ENCODE measurements around the gene CDC42EP1.

CDC42EP1 gene

GRCh38 chr22:37518509-37519267 is 41.6 kb upstream of the CDC42EP1 start:
- Histone ChIP-seq H3K9me2 (replicated peaks; ENCODE audit: insufficient read depth, low read length) (no peaks in the 10 kb centered on the region), H3K4me1 (ENCODE audit: low read length) (no peaks in the 10 kb centered on the region), H3K27ac (ENCODE audit: low read length) (no peak overlapping the region), H2AFZ (ENCODE audit: low read length) (no peak overlapping the region), H3K9ac (ENCODE audit: low read length) (no peak overlapping the region), H3K4me3 (ENCODE audit: low read length) (no peak overlapping the region; the same call in 1 of the 2 replicates), H3K79me2 (ENCODE audit: low read length) (no peaks in the 10 kb centered on the region), H3K9me3 (replicated peaks; ENCODE audit: insufficient read depth, low read length) (no peaks in the 10 kb centered on the region), H3F3A (ENCODE audit: insufficient read depth, low read length) (no peaks in the 10 kb centered on the region), H3K36me3 (replicated peaks; ENCODE audit: insufficient read depth, low read length) (no peaks in the 10 kb centered on the region), H3K4me2 (ENCODE audit: low read depth, low read length) (peak overlapping the region; percentile 60), H4K20me1 (ENCODE audit: insufficient read depth, low read length) (no peaks in the 10 kb centered on the region), H3K27me3 (replicated peaks; ENCODE audit: insufficient read depth, low read length) (peaks cover 87% of the 10 kb centered on the region)
- TF ChIP-seq CTCF (IDR thresholded peaks at IDR 0.05; ENCODE audit: low read length) (no peak), EZH2 (optimal IDR thresholded peaks at IDR 0.05; ENCODE audit: low read depth, low read length) (no peak), EZH2phosphoT487 (IDR thresholded peaks at IDR 0.05; ENCODE audit: low read length) (no peak)
- DNase-seq = no peak

DNA sequence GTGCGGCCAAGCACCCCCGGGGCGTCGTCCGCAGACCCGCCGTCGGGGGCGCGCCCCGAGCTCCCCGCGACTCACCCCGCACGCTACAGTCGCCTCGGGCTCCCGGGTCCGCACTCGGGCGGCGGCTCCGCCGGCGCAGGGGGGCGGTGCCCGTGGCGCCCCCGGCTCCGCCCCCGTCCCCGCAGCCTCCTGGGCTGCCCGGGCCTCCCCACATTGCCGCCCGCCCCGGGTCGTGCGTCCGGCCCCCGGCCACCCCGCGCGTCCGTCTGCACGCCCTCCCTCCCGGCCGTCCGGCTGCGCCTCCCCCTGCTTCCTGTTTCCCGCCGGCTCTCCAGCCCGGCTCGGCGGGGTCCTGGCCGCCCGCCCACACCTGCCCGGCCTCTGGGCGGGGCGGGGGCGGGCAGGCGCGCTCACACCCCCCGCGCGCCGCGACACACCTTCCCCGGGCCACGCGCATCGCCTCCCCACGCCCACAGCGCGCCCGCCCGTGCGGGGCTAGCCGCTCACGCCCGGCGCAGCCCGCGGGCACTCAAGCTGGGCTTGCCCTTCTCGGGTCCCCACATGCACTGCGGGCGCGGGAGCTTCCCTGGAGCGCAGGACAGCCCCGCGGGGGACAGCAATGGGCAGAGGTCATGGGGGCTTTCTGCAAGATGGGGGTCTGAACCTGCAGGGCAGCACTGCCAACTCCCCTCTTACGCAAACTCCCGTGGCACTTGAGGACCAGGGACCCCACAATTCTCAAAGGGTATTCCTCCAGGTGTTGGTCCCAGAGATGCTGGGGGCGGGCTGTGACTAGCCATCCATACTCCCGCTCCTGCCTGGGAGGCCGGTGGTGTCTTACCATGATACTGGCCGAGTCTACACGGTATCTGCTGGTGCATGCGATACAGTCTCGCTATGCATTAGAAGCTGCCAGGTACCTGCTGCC is 40.7 kb upstream of the CDC42EP1 start, which contains the start of gene CARD10:
TSS of gene CARD10 (minus strand) at position 148 of the 928 bp plus-strand sequence. CDS start 215 bp downstream, outside the sequence.
- Histone ChIP-seq H4K20me1 (ENCODE audit: insufficient read depth, low read length) (no peaks in the 10 kb centered on the region), H3K27ac (ENCODE audit: low read length) (no peak within 1 kb of the TSS), H3K4me3 (ENCODE audit: low read length) (no peak within 1 kb of the TSS; the same call in 1 of the 2 replicates), H2AFZ (ENCODE audit: low read length) (no peak within 1 kb of the TSS), H3F3A (ENCODE audit: insufficient read depth, low read length) (no peaks in the 10 kb centered on the region), H3K9me3 (replicated peaks; ENCODE audit: insufficient read depth, low read length) (no peaks in the 10 kb centered on the region), H3K36me3 (replicated peaks; ENCODE audit: insufficient read depth, low read length) (no peaks in the 10 kb centered on the region), H3K4me2 (ENCODE audit: low read depth, low read length) (peak within 1 kb of the TSS; percentile 60), H3K79me2 (ENCODE audit: low read length) (no peaks in the 10 kb centered on the region), H3K27me3 (replicated peaks; ENCODE audit: insufficient read depth, low read length) (peaks cover 87% of the 10 kb centered on the region), H3K9me2 (replicated peaks; ENCODE audit: insufficient read depth, low read length) (no peaks in the 10 kb centered on the region), H3K9ac (ENCODE audit: low read length) (no peak within 1 kb of the TSS), H3K4me1 (ENCODE audit: low read length) (no peaks in the 10 kb centered on the region)
- no peak for TF ChIP-seq EZH2phosphoT487 (IDR thresholded peaks at IDR 0.05; ENCODE audit: low read length)
- TF ChIP-seq CTCF (IDR thresholded peaks at IDR 0.05; ENCODE audit: low read length) = no peak
- TF ChIP-seq EZH2 (optimal IDR thresholded peaks at IDR 0.05; ENCODE audit: low read depth, low read length) = no peak
- no peak for DNase-seq

DNA sequence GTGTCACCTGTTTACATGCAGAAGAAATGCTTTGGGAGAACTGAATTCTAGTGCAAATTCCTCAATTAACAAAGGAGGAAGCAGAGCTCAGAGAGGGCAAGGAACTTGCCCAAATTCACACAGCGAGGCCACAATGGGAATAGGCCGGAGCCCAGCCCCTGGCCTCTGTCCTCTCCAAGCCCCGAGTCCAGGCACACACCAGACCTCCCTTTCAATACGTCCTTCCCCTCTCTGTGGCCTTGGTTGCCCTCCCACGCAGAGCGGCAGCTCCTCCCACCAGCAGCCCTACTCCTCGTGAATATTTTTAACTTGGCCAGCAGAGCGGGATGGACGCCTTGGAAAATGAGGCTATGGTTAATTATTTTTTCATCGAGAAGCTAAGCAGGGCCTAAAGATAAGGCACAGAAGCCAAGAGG is 39.5 kb upstream of the CDC42EP1 start:
- no peaks in the 10 kb centered on the region for H3K79me2 ChIP-seq (ENCODE audit: low read length)
- no peak overlapping the region for H3K4me3 ChIP-seq (ENCODE audit: low read length)
- no peak for DNase-seq
- H3K27me3 ChIP-seq (replicated peaks; ENCODE audit: insufficient read depth, low read length) = peaks cover 91% of the 10 kb centered on the region
- no peaks in the 10 kb centered on the region for H3K36me3 ChIP-seq (replicated peaks; ENCODE audit: insufficient read depth, low read length)
- H3K4me2 ChIP-seq (ENCODE audit: low read depth, low read length) = no peak overlapping the region
- no peak overlapping the region for H2AFZ ChIP-seq (ENCODE audit: low read length)
- TF ChIP-seq EZH2 (optimal IDR thresholded peaks at IDR 0.05; ENCODE audit: low read depth, low read length) (no peak), CTCF (IDR thresholded peaks at IDR 0.05; ENCODE audit: low read length) (no peak), EZH2phosphoT487 (IDR thresholded peaks at IDR 0.05; ENCODE audit: low read length) (no peak)
- H3K9me2 ChIP-seq (replicated peaks; ENCODE audit: insufficient read depth, low read length) = no peaks in the 10 kb centered on the region
- no peak overlapping the region for H3K27ac ChIP-seq (ENCODE audit: low read length)
- H4K20me1 ChIP-seq (ENCODE audit: insufficient read depth, low read length) = no peaks in the 10 kb centered on the region
- no peaks in the 10 kb centered on the region for H3K4me1 ChIP-seq (ENCODE audit: low read length)
- H3K9ac ChIP-seq (ENCODE audit: low read length) = no peak overlapping the region
- H3K9me3 ChIP-seq (replicated peaks; ENCODE audit: insufficient read depth, low read length) = no peaks in the 10 kb centered on the region
- H3F3A ChIP-seq (ENCODE audit: insufficient read depth, low read length) = no peaks in the 10 kb centered on the region
